Osteocyte (in vitro differentiated cells): ENCODE measurements around the gene HIVEP3. TPM values are rescaled to one million over a fixed set of nuclear protein-coding genes. Genes with fewer than 3 reads are reported as not detected.

ENCODE experiments used
- DNase-seq: peaks from one replicate; pipeline ENCODE4 v3.0.0; 2021; ENCODE audit warnings: mixed read lengths; ENCODE audit not compliant: unreplicated experiment; ENCODE audit errors: extremely low spot score
- H3K27ac Mint-ChIP-seq: one replicate; pipeline ENCODE4 v1.8.0; 2021; ENCODE audit warnings: mild to moderate bottlenecking, mixed read lengths; ENCODE audit not compliant: unreplicated experiment
- H3K27me3 Mint-ChIP-seq: one replicate; pipeline ENCODE4 v1.8.0; 2021; ENCODE audit warnings: mixed read lengths; ENCODE audit not compliant: unreplicated experiment
- H3K36me3 Mint-ChIP-seq: one replicate; pipeline ENCODE4 v1.8.0; 2021; ENCODE audit warnings: mixed read lengths; ENCODE audit not compliant: unreplicated experiment
- H3K4me1 Mint-ChIP-seq: one replicate; pipeline ENCODE4 v1.8.0; 2021; ENCODE audit warnings: mixed read lengths; ENCODE audit not compliant: unreplicated experiment
- H3K4me3 Mint-ChIP-seq: one replicate; pipeline ENCODE4 v1.8.0; 2021; ENCODE audit warnings: mild to moderate bottlenecking, moderate library complexity, mixed read lengths; ENCODE audit not compliant: unreplicated experiment
- H3K9me3 Mint-ChIP-seq: one replicate; pipeline ENCODE4 v1.8.0; 2021; ENCODE audit warnings: mixed read lengths; ENCODE audit not compliant: unreplicated experiment
- total RNA-seq: library from RNA; stranded (reverse); gene quantifications from 2 replicates; pipeline ENCODE4 v1.2.1, GENCODE V29; 2021
- TF ChIP-seq, protein P1 (sequence below): fragments of 200-600 bp; sonication (generic); IDR thresholded peaks from 2 replicates; pipeline ENCODE4 v1.5.0; 2021; ENCODE audit warnings: antibody characterized with exemption, mild to moderate bottlenecking, moderate library complexity

Gene HIVEP3
- total RNA-seq, 1 donor from 2014 or later = 0.97 TPM

DNA sequence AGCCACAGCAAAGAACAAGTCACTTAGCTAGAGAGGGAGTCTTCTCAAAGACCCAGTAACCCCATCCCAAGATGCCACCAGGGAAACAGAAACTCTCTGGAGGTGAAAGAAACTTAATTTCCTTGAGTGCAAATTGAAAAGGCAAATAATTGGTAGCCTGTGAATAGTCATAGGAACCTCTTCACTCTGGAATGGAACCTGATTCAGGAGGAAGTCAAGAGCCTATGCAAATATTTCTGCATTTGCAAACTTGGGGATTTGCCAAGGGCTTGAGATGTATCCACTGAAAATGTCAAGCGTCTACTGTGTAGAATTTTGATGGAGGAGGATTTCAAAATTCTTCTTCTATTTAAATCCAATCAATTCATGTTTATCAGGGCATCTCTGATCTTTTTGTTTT, 5.7 kb downstream of the HIVEP3 start:
- Mint-ChIP-seq H3K4me3 (no peak overlapping the region), H3K4me1 (peaks cover 11% of the 10 kb centered on the region), H3K36me3 (no peaks in the 10 kb centered on the region), H3K27me3 (peaks cover 9% of the 10 kb centered on the region), H3K9me3 (peaks cover 19% of the 10 kb centered on the region), H3K27ac (no peak overlapping the region)
- DNase-seq = no peak
- TF ChIP-seq, protein P1, sequence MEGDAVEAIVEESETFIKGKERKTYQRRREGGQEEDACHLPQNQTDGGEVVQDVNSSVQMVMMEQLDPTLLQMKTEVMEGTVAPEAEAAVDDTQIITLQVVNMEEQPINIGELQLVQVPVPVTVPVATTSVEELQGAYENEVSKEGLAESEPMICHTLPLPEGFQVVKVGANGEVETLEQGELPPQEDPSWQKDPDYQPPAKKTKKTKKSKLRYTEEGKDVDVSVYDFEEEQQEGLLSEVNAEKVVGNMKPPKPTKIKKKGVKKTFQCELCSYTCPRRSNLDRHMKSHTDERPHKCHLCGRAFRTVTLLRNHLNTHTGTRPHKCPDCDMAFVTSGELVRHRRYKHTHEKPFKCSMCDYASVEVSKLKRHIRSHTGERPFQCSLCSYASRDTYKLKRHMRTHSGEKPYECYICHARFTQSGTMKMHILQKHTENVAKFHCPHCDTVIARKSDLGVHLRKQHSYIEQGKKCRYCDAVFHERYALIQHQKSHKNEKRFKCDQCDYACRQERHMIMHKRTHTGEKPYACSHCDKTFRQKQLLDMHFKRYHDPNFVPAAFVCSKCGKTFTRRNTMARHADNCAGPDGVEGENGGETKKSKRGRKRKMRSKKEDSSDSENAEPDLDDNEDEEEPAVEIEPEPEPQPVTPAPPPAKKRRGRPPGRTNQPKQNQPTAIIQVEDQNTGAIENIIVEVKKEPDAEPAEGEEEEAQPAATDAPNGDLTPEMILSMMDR = no peak

DNA sequence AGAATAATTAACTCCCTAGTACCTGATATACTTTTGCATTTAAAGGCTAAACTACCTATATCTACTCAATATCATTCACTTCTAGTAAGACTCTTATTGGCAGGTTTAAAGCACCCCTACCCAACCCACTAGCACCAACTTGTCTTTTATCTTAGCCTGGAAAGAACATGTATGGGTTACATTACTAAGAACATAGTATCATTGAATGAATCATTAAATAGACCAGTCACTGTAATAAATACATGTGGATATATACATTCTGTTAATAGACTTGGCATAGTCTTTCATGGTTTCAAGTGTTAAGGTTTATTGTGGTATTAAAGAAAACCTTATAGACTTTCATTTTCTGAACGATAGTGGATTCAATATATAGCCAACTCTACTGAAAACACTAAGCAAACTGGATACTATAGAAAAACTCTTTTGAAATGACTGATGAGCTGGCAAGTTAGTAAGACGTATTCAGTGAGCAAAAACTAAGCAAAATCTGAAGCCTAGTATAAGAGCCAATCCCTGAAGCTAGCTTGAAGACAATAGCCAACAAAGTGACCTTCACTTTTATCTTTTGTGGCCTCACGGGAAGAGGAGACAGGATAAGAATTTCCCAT, 10.3 kb downstream of the HIVEP3 start:
- no peaks in the 10 kb centered on the region for H3K36me3 Mint-ChIP-seq
- H3K4me3 Mint-ChIP-seq = no peak overlapping the region
- H3K27me3 Mint-ChIP-seq = peaks cover 2% of the 10 kb centered on the region
- peaks cover 19% of the 10 kb centered on the region for H3K9me3 Mint-ChIP-seq
- no peak for DNase-seq
- H3K4me1 Mint-ChIP-seq = no peaks in the 10 kb centered on the region
- TF ChIP-seq, protein P1 = no peak
- no peak overlapping the region for H3K27ac Mint-ChIP-seq

DNA sequence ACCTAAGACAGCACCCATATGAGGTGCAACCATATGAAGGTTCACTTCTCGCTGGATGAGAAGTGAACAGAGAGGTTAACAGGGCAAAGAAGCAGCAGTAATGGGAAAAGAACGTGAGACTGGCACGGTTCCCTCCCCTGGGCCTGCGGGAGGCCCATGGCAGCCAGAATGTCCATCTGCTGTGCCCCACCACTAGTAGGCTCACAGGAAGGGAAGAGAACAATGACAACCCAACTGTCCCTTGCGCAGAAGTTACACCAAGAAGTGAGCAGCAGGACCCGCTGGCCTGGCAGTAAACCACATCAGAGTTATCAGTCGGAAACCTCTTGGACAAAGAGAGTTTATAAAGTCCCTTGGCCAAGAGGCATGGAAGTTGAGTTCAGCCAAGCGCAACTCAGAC, 11.3 kb downstream of the HIVEP3 start:
- Mint-ChIP-seq H3K27ac (no peak overlapping the region), H3K9me3 (peaks cover 19% of the 10 kb centered on the region), H3K36me3 (no peaks in the 10 kb centered on the region), H3K4me3 (no peak overlapping the region), H3K4me1 (peaks cover 4% of the 10 kb centered on the region), H3K27me3 (peaks cover 2% of the 10 kb centered on the region)
- TF ChIP-seq, protein P1 = no peak
- DNase-seq = peak; percentile 63

DNA sequence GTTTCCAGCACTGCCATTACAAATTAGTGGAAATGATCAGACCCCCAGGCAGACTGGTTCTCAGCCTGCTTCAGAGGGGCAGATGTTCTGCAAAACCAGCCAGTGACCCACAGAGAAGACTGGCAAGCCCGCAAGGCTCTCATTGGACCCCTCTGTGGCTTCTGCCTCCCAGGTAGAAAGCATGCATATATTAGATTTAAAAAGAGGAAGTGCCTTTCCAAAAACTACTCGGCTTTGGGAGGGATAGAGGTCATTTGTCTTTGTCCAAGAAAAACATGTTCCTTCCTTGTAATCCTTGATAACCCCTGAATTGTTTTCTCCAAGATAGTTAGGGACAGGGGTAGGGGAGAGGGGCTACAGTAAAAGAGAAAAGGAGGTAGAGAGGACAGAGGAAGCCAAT, 11.8 kb downstream of the HIVEP3 start:
- peaks cover 2% of the 10 kb centered on the region for H3K27me3 Mint-ChIP-seq
- H3K9me3 Mint-ChIP-seq = peaks cover 19% of the 10 kb centered on the region
- TF ChIP-seq, protein P1 = no peak
- H3K36me3 Mint-ChIP-seq = no peaks in the 10 kb centered on the region
- no peak overlapping the region for H3K27ac Mint-ChIP-seq
- no peak for DNase-seq
- peaks cover 8% of the 10 kb centered on the region for H3K4me1 Mint-ChIP-seq
- no peak overlapping the region for H3K4me3 Mint-ChIP-seq

DNA sequence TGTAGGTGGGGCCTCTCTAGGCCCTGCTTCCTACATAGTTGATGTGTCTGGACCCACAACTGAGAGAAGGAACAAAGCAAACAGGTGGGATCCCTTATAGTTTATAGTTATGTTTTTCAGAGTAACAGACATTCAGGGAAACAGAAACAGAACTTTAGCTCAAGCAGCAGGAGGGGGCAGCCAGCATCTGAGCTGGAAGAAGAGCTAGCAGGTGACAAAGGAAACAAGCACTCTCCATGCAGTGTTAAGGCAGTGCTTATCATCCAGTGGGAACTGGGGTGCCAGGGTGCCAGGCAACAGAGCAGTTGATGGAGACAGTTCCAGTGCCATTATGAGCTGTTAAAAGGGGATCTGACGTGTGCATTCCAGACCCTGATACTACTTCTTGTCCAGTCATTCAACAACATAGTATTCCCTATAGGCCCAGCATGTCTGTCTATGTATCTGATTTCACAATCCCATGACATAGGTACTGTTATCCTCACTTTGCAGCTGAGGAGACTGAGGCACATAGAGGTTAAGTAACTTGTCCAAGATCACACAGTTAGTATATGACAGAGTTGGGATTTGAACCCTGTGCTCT, 13.5 kb downstream of the HIVEP3 start:
- H3K4me3 Mint-ChIP-seq = no peak overlapping the region
- H3K36me3 Mint-ChIP-seq = no peaks in the 10 kb centered on the region
- DNase-seq = no peak
- H3K27ac Mint-ChIP-seq = no peak overlapping the region
- H3K4me1 Mint-ChIP-seq = peaks cover 24% of the 10 kb centered on the region
- H3K27me3 Mint-ChIP-seq = peaks cover 2% of the 10 kb centered on the region
- TF ChIP-seq, protein P1 = no peak
- H3K9me3 Mint-ChIP-seq = peaks cover 12% of the 10 kb centered on the region
